ENCODE results near the gene TMEM14C. TPM values are rescaled to one million over a fixed set of nuclear protein-coding genes. Genes with fewer than 3 reads are reported as not detected.
A peak's percentile ranks its signal among the peaks of the same experiment; 100 is the strongest.
"Not testable (repeated sequence)": the region's sequence is repeated elsewhere in the genome, so short reads cannot be mapped to it uniquely, and the experiment has no call there.

Gene TMEM14C
- polyA plus RNA-seq, 2 of the 4 experiments (the other 2 are of a cell fraction), result 152 to 230 TPM

- H3K4me3 ChIP-seq; FAIRE-seq; ATAC-seq; DNase-seq (ENCODE audit: low read depth in 1 of 2, low spot score in 1 of 2); H3K9me3 ChIP-seq: not testable (repeated sequence)
- peak overlapping the region; percentile 95; a peak in 5 of 6 replicates for H3K27ac ChIP-seq
- peaks cover 17% of the 10 kb centered on the region for H3K4me1 ChIP-seq
- peak overlapping the region; percentile 93; the same call in 2 of the 3 replicates for H3K4me2 ChIP-seq
- ChIA-PET POLR2A (interaction anchor here (0.5 to 2.2 kb wide), 2 partner anchors 26 kb away, joined by 3 to 31 read pairs; partner anchors contain the start of genes C6orf52 and PAK1IP1), CTCF (interaction anchor here (0.7 to 2.2 kb wide), 5 partner anchors 10 to 45 kb away, joined by 3 to 5 read pairs (median 4); no protein-coding TSS in a partner anchor)
- WGBS (ENCODE audit: missing lambda C conversion rate), result 94% methylated on average over 15 of the region's 17 CpGs
These were observed 1.7 kb upstream of the TMEM14C start for GRCh38 chr6:10720960-10721849.

GRCh38 chr6:10721850-10722569 is 860 bp upstream of the TMEM14C start:
- TF ChIP-seq MAX (IDR thresholded peaks at IDR 0.05) (no peak), EHMT2 (IDR thresholded peaks at IDR 0.05; ENCODE audit: low read depth) (no peak), JUNB (IDR thresholded peaks at IDR 0.05) (no peak), ZSCAN20 (CRISPR knock-in tag; IDR thresholded peaks at IDR 0.05) (no peak), RCOR1 (IDR thresholded peaks at IDR 0.05; ENCODE audit: low read depth, low read length) (no peak), KDM1A (IDR thresholded peaks at IDR 0.05; ENCODE audit: low read depth) (no peak), HOXB13 (CRISPR knock-in tag; IDR thresholded peaks at IDR 0.05; ENCODE audit: low read depth) (no peak), CBX8 (IDR thresholded peaks at IDR 0.05) (no peak), USF2 (IDR thresholded peaks at IDR 0.05) (no peak)
- FAIRE-seq (no peak), ATAC-seq (peak in 1 of 2 experiments; percentile 6; a peak in 2 of 6 replicates), DNase-seq (ENCODE audit: low read depth in 1 of 2, low spot score in 1 of 2) (no peak)
- ChIA-PET POLR2A (interaction anchor here (0.8 to 2.2 kb wide), 13 partner anchors 10 to 243 kb away, joined by 3 to 31 read pairs (median 4); partner anchors contain the start of genes C6orf52, GCNT2, PAK1IP1 and TMEM14B), CTCF (interaction anchor here (0.6 to 2.2 kb wide), 7 partner anchors 9 to 79 kb away, joined by 3 to 5 read pairs (median 4); partner anchors contain the start of genes C6orf52 and PAK1IP1)
- Histone ChIP-seq H3K4me3 (peak overlapping the region; percentile 68), H3K9me3 (peaks cover 6% of the 10 kb centered on the region; the same call in 1 of the 3 replicates), H3K4me2 (peak overlapping the region; percentile 93), H3K4me1 (peaks cover 17% of the 10 kb centered on the region), H3K27ac (peak overlapping the region; percentile 95)
- 69% methylated on average over 11 of the region's 11 CpGs for WGBS (ENCODE audit: missing lambda C conversion rate)

- POLR2A ChIA-PET, result interaction anchor here (0.8 to 2.2 kb wide), 13 partner anchors 11 to 244 kb away, joined by 3 to 31 read pairs (median 4); partner anchors contain the start of genes C6orf52, GCNT2, PAK1IP1 and TMEM14B
- CTCF ChIA-PET, result interaction anchor here (0.6 to 1.7 kb wide), 4 partner anchors 11 to 78 kb away, joined by 3 to 4 read pairs (median 4); partner anchors contain the start of genes C6orf52 and PAK1IP1
- Histone ChIP-seq H3K4me1 (peaks cover 17% of the 10 kb centered on the region), H3K4me3 (peak overlapping the region; percentile 68), H3K9me3 (peaks cover 6% of the 10 kb centered on the region; the same call in 1 of the 3 replicates), H3K4me2 (peak overlapping the region; percentile 93), H3K27ac (peak overlapping the region; percentile 95)
- ATAC-seq, result no peak
- FAIRE-seq, result no peak
- TF ChIP-seq HOXA7 (CRISPR knock-in tag; IDR thresholded peaks at IDR 0.05) (no peak), EHF (CRISPR knock-in tag; IDR thresholded peaks at IDR 0.05) (no peak), CBX8 (IDR thresholded peaks at IDR 0.05) (no peak), FOSL2 (IDR thresholded peaks at IDR 0.05) (no peak), FOSL2 (CRISPR knock-in tag; IDR thresholded peaks at IDR 0.05) (no peak), CHD2 (IDR thresholded peaks at IDR 0.05; ENCODE audit: low read length, partially characterized antibody) (no peak), USF2 (IDR thresholded peaks at IDR 0.05) (peak; percentile 77), HES2 (IDR thresholded peaks at IDR 0.05) (no peak)
- WGBS (ENCODE audit: missing lambda C conversion rate), result 4% methylated on average over 3 of the region's 6 CpGs
- no peak for DNase-seq (ENCODE audit: low read depth in 1 of 2, low spot score in 1 of 2)
These were observed 375 bp upstream of the TMEM14C start for GRCh38 chr6:10722570-10722819.

Data from A549 (cell line).